Neutrophil (primary cell): Measurements from ENCODE around the gene HLA-DOB.
"Not testable (repeated sequence)": the region's sequence is repeated elsewhere in the genome, so short reads cannot be mapped to it uniquely, and the experiment has no call there.

Experiments used
- H3K27ac ChIP-seq: fragments of 200-600 bp; sonication (generic); 2 replicates; pipeline ENCODE4 v1.5.1; 2016; ENCODE audit warnings: mild to moderate bottlenecking, moderate library complexity
- H3K27me3 ChIP-seq: fragments of 200-600 bp; sonication (generic); 2 replicates; pipeline ENCODE4 v1.6.0; 2016; ENCODE audit warnings: mild to moderate bottlenecking
- H3K36me3 ChIP-seq: fragments of 200-600 bp; sonication (generic); 2 replicates; pipeline ENCODE4 v1.5.1; 2017
- H3K4me1 ChIP-seq, 2 experiments: fragments of 200-600 bp in 1 of 2; sonication (generic) in 1 of 2; 1 replicate in 1 of 2; 2 replicates in 1 of 2; pipeline versions ENCODE4 v1.5.1 to v1.6.1; 2013 to 2016; ENCODE audit warnings: low read depth in 1 of 2, low read length in 1 of 2, mild to moderate bottlenecking in 1 of 2, moderate library complexity in 1 of 2; ENCODE audit not compliant: control insufficient read depth in 1 of 2, insufficient read depth in 1 of 2
- H3K4me3 ChIP-seq, 2 experiments: fragments of 200-600 bp in 1 of 2; sonication (generic) in 1 of 2; 1 replicate in 1 of 2; 2 replicates in 1 of 2; pipeline ENCODE4 v1.5.1; 2013 to 2016; ENCODE audit warnings: low read depth in 1 of 2, low read length in 1 of 2, mild to moderate bottlenecking in 1 of 2, moderate library complexity in 1 of 2
- H3K9me3 ChIP-seq: fragments of 200-600 bp; sonication (generic); 2 replicates; pipeline ENCODE4 v1.5.1; 2016
- CTCF ChIP-seq: fragments of 200-600 bp; sonication (generic); IDR thresholded peaks from 2 replicates; pipeline ENCODE4 v1.5.1; 2016; ENCODE audit warnings: antibody characterized with exemption

HLA-DOB gene

GRCh38 chr6:32792901-32793435 is 23.8 kb downstream of the HLA-DOB start:
- Histone ChIP-seq H3K27ac (no peak overlapping the region), H3K27me3 (peaks cover 36% of the 10 kb centered on the region)
- no peak for TF ChIP-seq CTCF

GRCh38 chr6:32790306-32790705 is 26.5 kb downstream of the HLA-DOB start:
- no peak for TF ChIP-seq CTCF
- Histone ChIP-seq H3K4me3 (no peak overlapping the region), H3K9me3 (no peaks in the 10 kb centered on the region), H3K27ac (no peak overlapping the region), H3K36me3 (no peaks in the 10 kb centered on the region), H3K4me1 (peaks cover 16 to 17% of the 10 kb centered on the region in 2 experiments), H3K27me3 (peaks cover 63% of the 10 kb centered on the region)

More at GRCh38 chr6:32792901-32793435, 23.8 kb downstream of the HLA-DOB start:
- H3K4me3 ChIP-seq, result no peak overlapping the region
- peaks cover 26 to 28% of the 10 kb centered on the region in 2 experiments for H3K4me1 ChIP-seq
- H3K9me3 ChIP-seq, result no peaks in the 10 kb centered on the region
- H3K36me3 ChIP-seq, result no peaks in the 10 kb centered on the region

GRCh38 chr6:32785781-32786533 is 30.8 kb downstream of the HLA-DOB start:
- no peak for TF ChIP-seq CTCF
- H3K4me1 ChIP-seq, result no peaks in the 10 kb centered on the region
- H3K36me3 ChIP-seq, result no peaks in the 10 kb centered on the region
- H3K4me3 ChIP-seq, result no peak overlapping the region
- peaks cover 45% of the 10 kb centered on the region for H3K27me3 ChIP-seq
- H3K27ac ChIP-seq, result no peak overlapping the region
- H3K9me3 ChIP-seq, result no peaks in the 10 kb centered on the region

GRCh38 chr6:32782923-32783322 is 33.9 kb downstream of the HLA-DOB start:
- H3K4me1 ChIP-seq, H3K9me3 ChIP-seq, H3K36me3 ChIP-seq, H3K4me3 ChIP-seq, H3K27ac ChIP-seq: not testable (repeated sequence)
- peaks cover 27% of the 10 kb centered on the region for H3K27me3 ChIP-seq

GRCh38 chr6:32779036-32779435 is 37.8 kb downstream of the HLA-DOB start:
- no peaks in the 10 kb centered on the region for H3K4me1 ChIP-seq
- no peak for TF ChIP-seq CTCF
- peaks cover 2% of the 10 kb centered on the region for H3K27me3 ChIP-seq
- no peaks in the 10 kb centered on the region for H3K36me3 ChIP-seq
- no peaks in the 10 kb centered on the region for H3K9me3 ChIP-seq
- no peak overlapping the region for H3K27ac ChIP-seq
- H3K4me3 ChIP-seq, result no peak overlapping the region

- no peaks in the 10 kb centered on the region for H3K36me3 ChIP-seq
- no peaks in the 10 kb centered on the region for H3K4me1 ChIP-seq
- peaks cover 17% of the 10 kb centered on the region for H3K27me3 ChIP-seq
- H3K4me3 ChIP-seq, result no peak overlapping the region
- H3K27ac ChIP-seq, result no peak overlapping the region
- H3K9me3 ChIP-seq, result no peaks in the 10 kb centered on the region
- TF ChIP-seq CTCF, result no peak
Observed at GRCh38 chr6:32775071-32775470, 41.7 kb downstream of the HLA-DOB start.
